Lower lobe of right lung (tissue), 2 donors: ENCODE measurements around the gene MEPCE. TPM values are rescaled to one million over a fixed set of nuclear protein-coding genes. Genes with fewer than 3 reads are reported as not detected.

ENCODE experiments used
- ATAC-seq, 2 donors: fragments of 200-7000 bp; cut with Tn5 transposase; one replicate each; pipeline ENCODE4 v1.9.1; 2020 to 2022; ENCODE audit warnings: mild to moderate bottlenecking in 2 of 2, moderate library complexity in 2 of 2
- DNase-seq: peaks from one replicate; pipeline ENCODE4 v3.0.0-alpha.2; 2020
- H3K27ac ChIP-seq: fragments of 200-600 bp; one replicate; pipeline ENCODE4 v1.8.0; 2022
- H3K27me3 ChIP-seq: fragments of 200-600 bp; one replicate; pipeline ENCODE4 v1.8.0; 2022; ENCODE audit warnings: low read depth
- H3K36me3 ChIP-seq: fragments of 200-600 bp; one replicate; pipeline ENCODE4 v1.8.0; 2022; ENCODE audit warnings: mild to moderate bottlenecking
- H3K4me1 ChIP-seq: fragments of 200-600 bp; one replicate; pipeline ENCODE4 v1.8.0; 2022
- H3K4me3 ChIP-seq: fragments of 200-600 bp; one replicate; pipeline ENCODE4 v1.8.0; 2022; ENCODE audit warnings: mild to moderate bottlenecking
- H3K9me3 ChIP-seq: fragments of 200-600 bp; one replicate; pipeline ENCODE4 v1.8.0; 2022
- intact Hi-C: fragments of 100-400 bp; cut with DNase I; formaldehyde crosslinking; loops from one replicate; pipeline ENCODE4 v1.11.0; 2022
- total RNA-seq: library from RNA; stranded (reverse); fragmentation: NEBNext Ultra II Directional; extraction: Animal tissue kit (Norgen Biotek cat#: 25700); gene quantifications from one replicate; pipeline ENCODE4 v1.2.1, GENCODE V29; 2021
- TF ChIP-seq, protein P1 (sequence below): fragments of 200-600 bp; IDR thresholded peaks from one replicate; pipeline ENCODE4 v1.8.0; 2022; ENCODE audit warnings: antibody characterized with exemption, mild to moderate bottlenecking
- donor health status: DM: no; HTN: yes; CAD: no; lungs with severe emphysema.

MEPCE gene
- total RNA-seq, 1 donor from 2014 or later: 36.3 TPM

DNA sequence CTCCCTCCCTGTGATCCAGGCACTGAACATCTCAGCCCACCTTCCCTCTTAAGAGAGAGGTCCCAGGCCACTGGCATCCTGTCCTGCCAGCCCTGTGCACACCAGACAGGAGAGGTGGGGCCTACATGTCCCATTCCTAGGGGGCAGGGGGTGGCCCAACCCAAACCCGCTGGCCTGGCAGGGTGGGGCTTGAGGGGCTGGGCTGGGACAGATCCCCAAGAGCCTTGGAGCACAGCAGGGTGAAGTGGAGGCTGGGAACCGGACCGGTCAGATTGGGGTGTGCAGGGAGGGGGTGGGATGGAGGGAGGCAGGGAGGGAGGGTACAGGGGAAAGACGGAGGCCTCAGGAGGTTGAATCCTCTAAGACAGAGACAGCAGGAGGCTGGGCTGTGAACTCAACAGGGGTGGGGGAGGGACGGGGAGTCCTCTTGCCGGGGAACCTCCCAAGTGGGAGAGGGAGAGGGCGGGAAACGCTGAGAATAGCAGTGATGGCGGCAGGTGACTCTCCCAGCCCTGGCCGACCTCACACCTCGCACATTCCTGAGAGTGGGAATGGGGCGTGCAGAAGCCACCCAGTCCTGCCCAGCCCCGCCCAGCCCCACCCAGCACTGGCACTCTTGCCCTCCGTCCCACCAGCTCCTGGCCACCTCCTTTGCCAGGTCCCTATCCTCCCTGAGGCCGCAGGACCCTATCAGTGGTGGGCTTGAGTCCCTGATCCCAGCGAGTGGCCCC, 42.7 kb downstream of the MEPCE start:
- TF ChIP-seq, protein P1, sequence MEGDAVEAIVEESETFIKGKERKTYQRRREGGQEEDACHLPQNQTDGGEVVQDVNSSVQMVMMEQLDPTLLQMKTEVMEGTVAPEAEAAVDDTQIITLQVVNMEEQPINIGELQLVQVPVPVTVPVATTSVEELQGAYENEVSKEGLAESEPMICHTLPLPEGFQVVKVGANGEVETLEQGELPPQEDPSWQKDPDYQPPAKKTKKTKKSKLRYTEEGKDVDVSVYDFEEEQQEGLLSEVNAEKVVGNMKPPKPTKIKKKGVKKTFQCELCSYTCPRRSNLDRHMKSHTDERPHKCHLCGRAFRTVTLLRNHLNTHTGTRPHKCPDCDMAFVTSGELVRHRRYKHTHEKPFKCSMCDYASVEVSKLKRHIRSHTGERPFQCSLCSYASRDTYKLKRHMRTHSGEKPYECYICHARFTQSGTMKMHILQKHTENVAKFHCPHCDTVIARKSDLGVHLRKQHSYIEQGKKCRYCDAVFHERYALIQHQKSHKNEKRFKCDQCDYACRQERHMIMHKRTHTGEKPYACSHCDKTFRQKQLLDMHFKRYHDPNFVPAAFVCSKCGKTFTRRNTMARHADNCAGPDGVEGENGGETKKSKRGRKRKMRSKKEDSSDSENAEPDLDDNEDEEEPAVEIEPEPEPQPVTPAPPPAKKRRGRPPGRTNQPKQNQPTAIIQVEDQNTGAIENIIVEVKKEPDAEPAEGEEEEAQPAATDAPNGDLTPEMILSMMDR: no peak
- Histone ChIP-seq H3K4me3 (peak overlapping the region; percentile 21), H3K27me3 (no peaks in the 10 kb centered on the region), H3K4me1 (peaks cover 44% of the 10 kb centered on the region), H3K27ac (peak overlapping the region; percentile 64), H3K9me3 (no peaks in the 10 kb centered on the region), H3K36me3 (peaks cover 60% of the 10 kb centered on the region)
- DNase-seq (peak; percentile 74), ATAC-seq (peak; percentile 60 to 64)
- intact Hi-C loops: no loop called here

DNA sequence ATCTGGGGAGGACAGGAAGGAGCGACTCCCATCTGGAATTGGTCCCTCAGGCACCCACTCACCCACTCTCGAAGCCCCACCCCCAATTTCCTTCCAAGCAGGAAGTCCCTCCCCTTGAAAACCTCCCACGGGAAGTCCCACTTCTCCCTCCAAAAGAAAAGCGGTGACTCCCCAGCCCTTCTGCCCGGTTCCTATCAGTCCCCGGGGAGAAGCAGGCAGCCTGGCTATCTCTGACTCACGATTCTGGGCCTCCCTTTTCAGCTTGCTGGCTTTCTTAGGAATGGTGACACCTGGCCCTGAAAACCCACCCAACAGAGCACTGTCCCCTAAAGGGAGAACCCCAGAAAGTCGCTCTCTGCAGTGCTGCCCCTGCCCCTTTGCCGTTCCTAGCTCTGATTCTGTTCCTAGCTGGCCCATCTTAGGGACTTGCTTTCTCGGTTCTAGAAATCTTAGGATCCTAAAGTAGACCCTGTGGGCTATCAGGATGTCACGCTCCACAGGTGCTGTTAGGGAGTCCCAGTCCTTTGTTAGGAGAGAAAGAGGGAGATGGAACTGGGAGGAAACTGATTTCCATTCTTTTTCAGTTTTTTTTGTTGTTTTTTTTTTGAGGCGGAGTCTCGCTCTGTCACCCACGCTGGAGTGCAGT, 43.3 kb downstream of the MEPCE start:
- intact Hi-C loops: no loop called here
- peak overlapping the region; percentile 21 for H3K4me3 ChIP-seq

DNA sequence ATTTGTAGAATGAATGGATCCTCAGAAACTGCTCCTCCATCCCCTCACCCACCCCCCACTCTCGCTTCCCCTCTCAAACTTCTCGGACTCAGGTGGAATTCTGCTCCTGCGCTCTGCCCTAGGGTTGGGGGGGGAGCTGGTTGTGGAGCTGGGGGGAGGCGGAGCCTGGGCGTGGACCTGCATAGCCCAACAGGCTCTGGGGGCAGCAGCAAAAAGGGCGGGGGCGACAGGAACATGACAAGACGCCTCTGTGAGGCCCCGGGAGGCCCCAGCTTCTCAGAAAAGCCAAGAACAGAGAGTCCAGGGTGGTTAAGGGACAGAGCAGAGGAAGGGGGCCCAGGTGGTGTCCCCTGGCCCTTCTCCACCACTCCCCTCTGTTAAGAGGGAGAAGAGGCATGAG, 45.9 kb downstream of the MEPCE start:
- DNase-seq (no peak), ATAC-seq (no peak)
- intact Hi-C loops: no loop called here
- H3K4me3 ChIP-seq: peak overlapping the region; percentile 82
- no peaks in the 10 kb centered on the region for H3K9me3 ChIP-seq
- no peak overlapping the region for H3K27ac ChIP-seq
- peaks cover 38% of the 10 kb centered on the region for H3K36me3 ChIP-seq
- no peaks in the 10 kb centered on the region for H3K27me3 ChIP-seq
- peaks cover 52% of the 10 kb centered on the region for H3K4me1 ChIP-seq
- TF ChIP-seq, protein P1: no peak

More for the DNA sequence above, 43.3 kb downstream of the MEPCE start:
- TF ChIP-seq, protein P1: no peak
- Histone ChIP-seq H3K27ac (peak overlapping the region; percentile 64), H3K4me1 (peaks cover 47% of the 10 kb centered on the region), H3K36me3 (peaks cover 53% of the 10 kb centered on the region), H3K9me3 (no peaks in the 10 kb centered on the region), H3K27me3 (no peaks in the 10 kb centered on the region)
- DNase-seq (no peak), ATAC-seq (peak; percentile 31 to 74)

DNA sequence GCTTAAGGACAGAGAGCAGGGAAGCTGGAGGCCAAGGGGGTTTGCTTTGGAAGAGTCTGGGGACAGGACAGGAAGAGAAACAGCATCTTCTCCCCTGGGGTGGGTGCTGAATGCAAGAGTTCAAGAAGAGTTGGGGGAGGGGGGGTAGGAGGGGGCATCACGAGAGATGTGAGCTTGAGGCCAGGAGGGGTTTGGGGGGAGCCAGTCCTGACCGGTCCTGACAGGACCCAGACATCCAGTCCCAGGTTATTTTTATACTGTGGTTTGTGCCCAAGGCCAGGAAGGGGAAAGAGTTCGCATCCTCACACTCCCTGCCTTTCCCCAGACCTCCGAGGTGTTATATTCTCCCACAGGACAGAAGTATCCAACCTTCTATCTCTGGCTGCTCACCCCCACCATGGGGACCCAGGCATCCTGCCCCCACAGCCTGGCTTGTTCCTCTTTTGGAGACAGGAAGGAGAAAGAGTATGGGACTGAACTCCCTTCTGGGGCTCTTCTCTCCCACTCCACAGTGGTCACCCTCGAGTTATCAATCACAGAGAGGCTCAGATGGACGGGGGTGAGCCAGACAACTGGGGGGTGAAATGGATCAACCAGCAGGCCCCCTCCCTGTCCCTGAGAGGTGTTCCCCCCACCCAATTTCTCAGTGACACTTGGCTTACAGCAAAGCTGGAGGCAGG, 46.6 kb downstream of the MEPCE start:
- ATAC-seq (no peak), DNase-seq (no peak)
- no peaks in the 10 kb centered on the region for H3K9me3 ChIP-seq
- H3K27ac ChIP-seq: peak overlapping the region; percentile 24
- TF ChIP-seq, protein P1: no peak
- H3K27me3 ChIP-seq: no peaks in the 10 kb centered on the region
- peak overlapping the region; percentile 82 for H3K4me3 ChIP-seq
- peaks cover 52% of the 10 kb centered on the region for H3K4me1 ChIP-seq
- peaks cover 33% of the 10 kb centered on the region for H3K36me3 ChIP-seq
- intact Hi-C loops: no loop called here

DNA sequence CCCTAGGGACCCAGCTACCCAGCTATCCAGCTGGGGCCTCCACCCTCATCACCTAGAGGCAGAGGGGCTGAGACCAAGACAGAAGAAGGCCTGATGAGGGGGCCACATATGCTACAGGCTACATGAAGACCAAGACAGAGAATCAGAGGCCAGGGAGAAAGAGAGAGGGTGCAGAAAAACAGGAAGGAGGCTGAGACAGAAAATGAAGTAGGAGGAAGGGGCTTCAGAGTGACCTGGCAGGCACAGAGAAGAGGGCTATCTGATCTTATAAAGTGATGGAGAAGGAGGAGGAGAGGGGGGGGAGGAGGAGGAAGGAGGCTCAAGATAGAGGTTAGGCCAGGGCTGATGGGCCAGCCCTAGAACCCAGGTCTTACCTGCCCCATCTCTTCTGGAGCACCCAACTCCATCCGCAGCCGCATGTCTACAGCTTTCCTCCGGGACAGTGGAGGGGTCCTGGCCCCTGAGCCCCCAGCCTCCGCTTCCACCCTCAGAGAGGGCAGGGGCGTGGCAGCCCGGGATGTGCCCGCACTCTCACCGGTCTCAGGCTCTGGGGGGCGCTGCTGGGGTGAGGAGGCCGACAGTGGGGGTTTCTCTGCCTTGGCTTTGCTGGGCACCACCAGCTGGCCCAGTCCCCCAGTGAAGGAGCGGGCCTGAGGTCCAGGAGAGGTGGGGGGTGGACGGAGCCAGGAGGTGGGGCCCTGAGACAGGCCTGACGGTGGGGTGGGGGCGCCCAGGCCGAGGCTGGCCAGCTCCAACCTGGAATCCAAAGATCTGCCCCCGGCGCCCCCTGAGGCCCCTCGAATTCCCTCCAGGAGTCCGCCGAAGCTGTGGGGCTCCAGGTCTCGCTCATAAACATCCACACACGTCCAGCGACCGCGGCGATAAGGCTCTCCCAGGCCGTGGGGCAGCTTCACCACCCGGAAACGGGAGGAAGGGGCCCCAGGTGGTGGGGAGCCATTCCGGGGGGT, 47.6 kb downstream of the MEPCE start:
- H3K4me1 ChIP-seq: peaks cover 53% of the 10 kb centered on the region
- no peaks in the 10 kb centered on the region for H3K9me3 ChIP-seq
- H3K36me3 ChIP-seq: peaks cover 28% of the 10 kb centered on the region
- DNase-seq (no peak), ATAC-seq (no peak)
- peak overlapping the region; percentile 69 for H3K27ac ChIP-seq
- intact Hi-C loops: no loop called here
- TF ChIP-seq, protein P1: peak; percentile 13
- peak overlapping the region; percentile 82 for H3K4me3 ChIP-seq
- H3K27me3 ChIP-seq: no peaks in the 10 kb centered on the region
